PC-9 (cell line): ENCODE measurements around the gene ERBB4. TPM values are rescaled to one million over a fixed set of nuclear protein-coding genes. Genes with fewer than 3 reads are reported as not detected.

Experiments
- BruUV-seq: library from RNA; stranded (reverse); fragments of 400-500 nt; replicated peaks from 2 replicates; lab custom pipeline; 2021; lab: Mats Ljungman, UMichigan
- CTCF ChIA-PET: fragments of 300-600 bp; sonication (Branson Sonifier 250); formaldehyde crosslinking; loops from one replicate; lab custom pipeline; 2022; ENCODE audit warnings: antibody characterized with exemption; lab: Charles Lee
- POLR2A ChIA-PET: fragments of 300-600 bp; sonication (Branson Sonifier 250); formaldehyde crosslinking; loops from one replicate; lab custom pipeline; 2022; ENCODE audit warnings: antibody characterized with exemption; ENCODE audit not compliant: unreplicated experiment; lab: Charles Lee
- DNase-seq, 2 experiments: peaks; one replicate each; pipeline versions ENCODE4 v3.0.0 to v3.0.0-alpha.2; 2015 to 2022; ENCODE audit warnings: mixed read lengths in 1 of 2
- H2AFZ ChIP-seq: fragments of 200-600 bp; sonication (generic); 2 replicates; pipeline ENCODE4 v1.8.1; 2017; ENCODE audit warnings: antibody characterized with exemption
- H3F3A ChIP-seq: fragments of 200-600 bp; sonication (generic); 2 replicates; pipeline ENCODE4 v1.8.1; 2017; ENCODE audit warnings: antibody characterized with exemption, mild to moderate bottlenecking, low read depth; ENCODE audit not compliant: insufficient read depth
- H3K27ac ChIP-seq: fragments of 200-600 bp; sonication (generic); 2 replicates; pipeline ENCODE4 v1.6.1; 2016; ENCODE audit warnings: mixed run types
- H3K27me3 ChIP-seq: fragments of 200-600 bp; sonication (generic); 2 replicates; pipeline ENCODE4 v1.6.1; 2016; ENCODE audit warnings: low read depth, mixed run types; ENCODE audit not compliant: insufficient read depth
- H3K36me3 ChIP-seq: fragments of 200-600 bp; sonication (generic); 2 replicates; pipeline ENCODE4 v1.6.1; 2016; ENCODE audit warnings: low read depth, mixed run types
- H3K4me1 ChIP-seq: fragments of 200-600 bp; sonication (generic); replicated peaks from 2 replicates; pipeline ENCODE4 v1.6.1; 2016; ENCODE audit warnings: mixed run types; ENCODE audit not compliant: insufficient read depth
- H3K4me2 ChIP-seq: fragments of 200-600 bp; sonication (generic); 2 replicates; pipeline ENCODE4 v1.6.1; 2017; ENCODE audit warnings: mixed run types
- H3K4me3 ChIP-seq: fragments of 200-600 bp; sonication (generic); 2 replicates; pipeline ENCODE4 v1.6.1; 2016; ENCODE audit warnings: mixed run types
- H3K79me2 ChIP-seq: fragments of 200-600 bp; sonication (generic); 2 replicates; pipeline ENCODE4 v1.6.1; 2017; ENCODE audit warnings: low read depth, mixed run types
- H3K9me2 ChIP-seq: fragments of 200-600 bp; sonication (generic); 2 replicates; pipeline ENCODE4 v1.8.1; 2017; ENCODE audit warnings: mild to moderate bottlenecking; ENCODE audit not compliant: insufficient read depth
- H3K9me3 ChIP-seq: fragments of 200-600 bp; sonication (generic); 2 replicates; pipeline ENCODE4 v1.8.1; 2016; ENCODE audit warnings: low read depth; ENCODE audit not compliant: insufficient read depth
- H4K20me1 ChIP-seq: fragments of 200-600 bp; sonication (generic); 2 replicates; pipeline ENCODE4 v1.8.1; 2017; ENCODE audit not compliant: insufficient read depth
- EZH2 ChIP-seq: fragments of 200-600 bp; sonication (generic); IDR thresholded peaks from 2 replicates; pipeline ENCODE4 v1.8.0; 2017; ENCODE audit warnings: antibody characterized with exemption, low read depth
- intact Hi-C: fragments of 100-400 bp; cut with micrococcal nuclease; formaldehyde crosslinking; loops from one replicate; pipeline ENCODE4 v1.10.0; 2022; ENCODE audit not compliant: unreplicated experiment
- total RNA-seq: library from RNA; stranded (reverse); gene quantifications from 2 replicates; pipeline ENCODE4 v1.2.3, GENCODE V29; 2021
- TF ChIP-seq, protein P1 (sequence below): fragments of 200-600 bp; sonication (generic); conservative IDR thresholded peaks from 2 replicates; pipeline ENCODE4 v1.6.1; 2017; ENCODE audit warnings: mixed run types, antibody characterized with exemption, mild to moderate bottlenecking, moderate library complexity

Gene ERBB4
- total RNA-seq, 1 experiment from 2014 or later, result not detected

DNA sequence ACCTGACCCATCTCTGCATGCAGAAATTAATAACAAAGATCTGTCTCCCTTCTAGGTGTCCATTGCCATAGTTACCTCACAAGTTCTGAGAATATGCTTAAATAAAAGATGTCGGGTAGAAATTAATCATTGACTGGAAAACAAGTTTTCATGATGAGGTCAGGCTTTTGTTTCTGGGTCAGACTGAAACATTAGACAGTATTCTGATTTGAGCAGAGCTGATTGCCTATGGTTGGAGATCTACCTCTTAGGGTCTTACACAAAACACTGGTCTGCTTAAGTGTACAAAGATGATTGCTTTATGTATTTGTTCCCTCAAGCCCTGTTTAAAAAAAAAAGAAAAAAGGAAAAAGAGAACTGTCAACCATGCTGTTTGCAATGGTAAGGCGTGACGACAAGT is 1025.8 kb downstream of the ERBB4 start:
- Histone ChIP-seq H3K4me1 (no peaks in the 10 kb centered on the region), H3F3A (no peaks in the 10 kb centered on the region), H3K4me2 (no peak overlapping the region), H2AFZ (no peak overlapping the region), H3K79me2 (no peaks in the 10 kb centered on the region), H3K9me3 (no peaks in the 10 kb centered on the region), H3K36me3 (no peaks in the 10 kb centered on the region), H3K27ac (no peak overlapping the region), H4K20me1 (no peaks in the 10 kb centered on the region), H3K27me3 (no peaks in the 10 kb centered on the region), H3K9me2 (no peaks in the 10 kb centered on the region), H3K4me3 (no peak overlapping the region)
- CTCF ChIA-PET, result no interaction called here
- TF ChIP-seq, protein P1, sequence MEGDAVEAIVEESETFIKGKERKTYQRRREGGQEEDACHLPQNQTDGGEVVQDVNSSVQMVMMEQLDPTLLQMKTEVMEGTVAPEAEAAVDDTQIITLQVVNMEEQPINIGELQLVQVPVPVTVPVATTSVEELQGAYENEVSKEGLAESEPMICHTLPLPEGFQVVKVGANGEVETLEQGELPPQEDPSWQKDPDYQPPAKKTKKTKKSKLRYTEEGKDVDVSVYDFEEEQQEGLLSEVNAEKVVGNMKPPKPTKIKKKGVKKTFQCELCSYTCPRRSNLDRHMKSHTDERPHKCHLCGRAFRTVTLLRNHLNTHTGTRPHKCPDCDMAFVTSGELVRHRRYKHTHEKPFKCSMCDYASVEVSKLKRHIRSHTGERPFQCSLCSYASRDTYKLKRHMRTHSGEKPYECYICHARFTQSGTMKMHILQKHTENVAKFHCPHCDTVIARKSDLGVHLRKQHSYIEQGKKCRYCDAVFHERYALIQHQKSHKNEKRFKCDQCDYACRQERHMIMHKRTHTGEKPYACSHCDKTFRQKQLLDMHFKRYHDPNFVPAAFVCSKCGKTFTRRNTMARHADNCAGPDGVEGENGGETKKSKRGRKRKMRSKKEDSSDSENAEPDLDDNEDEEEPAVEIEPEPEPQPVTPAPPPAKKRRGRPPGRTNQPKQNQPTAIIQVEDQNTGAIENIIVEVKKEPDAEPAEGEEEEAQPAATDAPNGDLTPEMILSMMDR, result no peak
- no peak for TF ChIP-seq EZH2
- intact Hi-C loops, result no loop called here
- no peak for DNase-seq
- POLR2A ChIA-PET, result no interaction called here
- no TSS peak for BruUV-seq

DNA sequence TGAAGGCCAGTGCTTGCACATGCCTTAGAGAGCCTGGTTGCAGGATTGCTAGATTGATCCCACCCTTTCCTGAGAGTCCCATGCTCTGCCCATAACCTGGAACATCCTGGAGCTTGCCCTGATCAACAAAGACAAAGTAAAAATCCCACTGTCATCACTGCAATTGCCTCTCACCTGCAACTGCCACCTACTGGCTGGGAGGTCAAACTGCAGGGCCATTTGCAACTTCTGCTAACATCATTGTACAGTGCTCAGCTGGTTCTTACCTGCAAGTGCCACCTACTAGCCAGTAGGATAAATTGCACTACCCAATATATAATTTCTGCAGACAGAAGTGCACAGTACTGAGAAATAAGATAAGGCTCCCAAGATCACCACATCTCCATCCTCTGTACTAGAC is 1034.7 kb downstream of the ERBB4 start:
- ChIA-PET CTCF (no interaction called here), POLR2A (no interaction called here)
- Histone ChIP-seq H3K9me3 (no peaks in the 10 kb centered on the region), H3K36me3 (no peaks in the 10 kb centered on the region), H3K27ac (no peak overlapping the region), H3K4me2 (no peak overlapping the region), H3K9me2 (no peaks in the 10 kb centered on the region), H4K20me1 (no peaks in the 10 kb centered on the region), H2AFZ (no peak overlapping the region), H3K27me3 (no peaks in the 10 kb centered on the region), H3K79me2 (no peaks in the 10 kb centered on the region), H3K4me3 (no peak overlapping the region), H3F3A (no peaks in the 10 kb centered on the region), H3K4me1 (no peaks in the 10 kb centered on the region)
- no peak for DNase-seq
- intact Hi-C loops, result no loop called here
- BruUV-seq, result no TSS peak
- TF ChIP-seq, protein P1, result peak; percentile 35
- TF ChIP-seq EZH2, result no peak

DNA sequence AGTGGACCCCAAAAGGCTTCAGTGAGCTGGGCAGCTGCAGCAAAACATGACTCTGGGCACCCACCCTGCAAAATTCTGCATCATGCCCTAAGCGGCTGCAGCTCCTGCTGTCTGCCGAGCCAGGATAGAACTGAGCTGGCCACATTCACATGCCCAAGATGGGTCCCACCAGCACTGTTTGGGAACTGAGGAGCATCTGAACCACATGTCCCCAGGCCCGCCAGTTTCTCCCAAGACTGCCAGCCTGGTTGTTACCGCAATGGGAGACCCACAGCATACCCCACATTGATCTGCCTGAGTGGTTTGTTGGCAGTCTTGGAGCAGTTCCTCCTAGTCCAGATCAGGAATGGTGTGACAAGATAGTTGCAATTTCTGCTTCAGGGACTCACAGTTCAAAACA is 1035.4 kb downstream of the ERBB4 start:
- intact Hi-C loops, result no loop called here
- TF ChIP-seq, protein P1, result no peak
- TF ChIP-seq EZH2, result no peak

More for the DNA sequence above, 1035.4 kb downstream of the ERBB4 start:
- ChIA-PET CTCF (no interaction called here), POLR2A (no interaction called here)
- Histone ChIP-seq H3K79me2 (no peaks in the 10 kb centered on the region), H3K36me3 (no peaks in the 10 kb centered on the region), H2AFZ (no peak overlapping the region), H4K20me1 (no peaks in the 10 kb centered on the region), H3K4me3 (no peak overlapping the region), H3K4me1 (no peaks in the 10 kb centered on the region), H3K27ac (no peak overlapping the region), H3K9me3 (no peaks in the 10 kb centered on the region), H3K27me3 (no peaks in the 10 kb centered on the region), H3K4me2 (no peak overlapping the region), H3F3A (no peaks in the 10 kb centered on the region), H3K9me2 (no peaks in the 10 kb centered on the region)
- no TSS peak for BruUV-seq
- DNase-seq, result no peak
